Adipocyte (in vitro differentiated cells): Measurements from ENCODE around the gene UBL4A.

Source experiments
- DNase-seq: peaks from one replicate; pipeline ENCODE4 v3.0.0-alpha.2; 2015; ENCODE audit warnings: low read depth
- H3K27me3 ChIP-seq: replicated peaks from 2 replicates; pipeline ENCODE4 v1.7.0; 2013; ENCODE audit warnings: mild to moderate bottlenecking, low read length, moderate library complexity; ENCODE audit not compliant: control insufficient read depth, insufficient read depth
- H3K36me3 ChIP-seq: 2 replicates; pipeline ENCODE4 v1.7.0; 2013; ENCODE audit warnings: low read length, mild to moderate bottlenecking, moderate library complexity; ENCODE audit not compliant: control insufficient read depth, insufficient read depth, severe bottlenecking
- H3K4me1 ChIP-seq: 2 replicates; pipeline ENCODE4 v1.7.0; 2013; ENCODE audit warnings: mild to moderate bottlenecking, low read length, moderate library complexity; ENCODE audit not compliant: control insufficient read depth, insufficient read depth
- H3K4me3 ChIP-seq: 2 replicates; pipeline ENCODE4 v1.7.0; 2013; ENCODE audit warnings: mild to moderate bottlenecking, low read length, moderate library complexity
- H3K9ac ChIP-seq: 2 replicates; pipeline ENCODE4 v1.7.0; 2013; ENCODE audit warnings: mild to moderate bottlenecking, low read length, moderate library complexity
- H3K9me3 ChIP-seq: 2 replicates; pipeline ENCODE4 v1.7.0; 2013; ENCODE audit warnings: mild to moderate bottlenecking, low read length, moderate library complexity; ENCODE audit not compliant: control insufficient read depth

The UBL4A gene

GRCh38 chrX:154517101-154517781 lies 30.8 kb upstream of the UBL4A start:
- H3K9me3 ChIP-seq, result no peaks in the 10 kb centered on the region
- peak overlapping the region; percentile 75 for H3K4me3 ChIP-seq
- H3K36me3 ChIP-seq, result no peaks in the 10 kb centered on the region
- DNase-seq, result no peak
- peaks cover 13% of the 10 kb centered on the region for H3K4me1 ChIP-seq
- peaks cover 4% of the 10 kb centered on the region for H3K27me3 ChIP-seq
- H3K9ac ChIP-seq, result peak overlapping the region; percentile 87

GRCh38 chrX:154516656-154517100 lies 30.3 kb upstream of the UBL4A start:
- DNase-seq, result peak; percentile 66
- H3K9me3 ChIP-seq, result no peaks in the 10 kb centered on the region

GRCh38 chrX:154515966-154516655 lies 29.7 kb upstream of the UBL4A start, which contains the start of gene FAM3A:
Gene FAM3A, minus strand, starts transcription at chrX:154516232. Its CDS starts 460 bp downstream, at chrX:154515772.
- H3K36me3 ChIP-seq, result no peaks in the 10 kb centered on the region
- peak; percentile 91 for DNase-seq
- peak within 1 kb of the TSS; percentile 81 for H3K4me3 ChIP-seq
- H3K27me3 ChIP-seq, result peaks cover 4% of the 10 kb centered on the region
- no peaks in the 10 kb centered on the region for H3K9me3 ChIP-seq
- peaks cover 13% of the 10 kb centered on the region for H3K4me1 ChIP-seq
- peak within 1 kb of the TSS; percentile 88 for H3K9ac ChIP-seq

More at GRCh38 chrX:154516656-154517100, 30.3 kb upstream of the UBL4A start:
- Histone ChIP-seq H3K4me1 (peaks cover 13% of the 10 kb centered on the region), H3K4me3 (peak overlapping the region; percentile 75), H3K27me3 (peaks cover 4% of the 10 kb centered on the region), H3K9ac (peak overlapping the region; percentile 87), H3K36me3 (no peaks in the 10 kb centered on the region)

- Histone ChIP-seq H3K9me3 (no peaks in the 10 kb centered on the region), H3K4me1 (peaks cover 13% of the 10 kb centered on the region), H3K9ac (peak overlapping the region; percentile 88), H3K27me3 (peaks cover 4% of the 10 kb centered on the region), H3K36me3 (no peaks in the 10 kb centered on the region), H3K4me3 (peak overlapping the region; percentile 81)
- DNase-seq, result peak; percentile 45
Observed at GRCh38 chrX:154515090-154515965, 28.9 kb upstream of the UBL4A start.

GRCh38 chrX:154513716-154514115 lies 27.3 kb upstream of the UBL4A start:
- Histone ChIP-seq H3K9ac (no peak overlapping the region), H3K4me1 (peaks cover 13% of the 10 kb centered on the region), H3K36me3 (peaks cover 11% of the 10 kb centered on the region), H3K4me3 (no peak overlapping the region), H3K27me3 (peaks cover 4% of the 10 kb centered on the region), H3K9me3 (peaks cover 7% of the 10 kb centered on the region)
- no peak for DNase-seq

GRCh38 chrX:154512879-154513553 lies 26.6 kb upstream of the UBL4A start:
- Histone ChIP-seq H3K4me3 (no peak overlapping the region), H3K36me3 (peaks cover 11% of the 10 kb centered on the region), H3K4me1 (peaks cover 13% of the 10 kb centered on the region), H3K27me3 (peaks cover 3% of the 10 kb centered on the region), H3K9me3 (peaks cover 7% of the 10 kb centered on the region), H3K9ac (no peak overlapping the region)
- DNase-seq, result no peak

- no peak for DNase-seq
- H3K36me3 ChIP-seq, result peaks cover 11% of the 10 kb centered on the region
- no peak overlapping the region for H3K4me3 ChIP-seq
- H3K4me1 ChIP-seq, result peaks cover under 1% of the 10 kb centered on the region
- no peaks in the 10 kb centered on the region for H3K27me3 ChIP-seq
- H3K9ac ChIP-seq, result no peak overlapping the region
- peaks cover 7% of the 10 kb centered on the region for H3K9me3 ChIP-seq
Observed at GRCh38 chrX:154511761-154512160, 25.3 kb upstream of the UBL4A start.

- Histone ChIP-seq H3K9me3 (peaks cover 7% of the 10 kb centered on the region), H3K4me3 (no peak overlapping the region), H3K36me3 (peaks cover 11% of the 10 kb centered on the region), H3K27me3 (no peaks in the 10 kb centered on the region), H3K4me1 (peaks cover 16% of the 10 kb centered on the region), H3K9ac (no peak overlapping the region)
- no peak for DNase-seq
Observed at GRCh38 chrX:154509455-154509854, 23.0 kb upstream of the UBL4A start.

- peaks cover 16% of the 10 kb centered on the region for H3K4me1 ChIP-seq
- no peak overlapping the region for H3K9ac ChIP-seq
- no peaks in the 10 kb centered on the region for H3K27me3 ChIP-seq
- peaks cover 11% of the 10 kb centered on the region for H3K36me3 ChIP-seq
- H3K9me3 ChIP-seq, result peaks cover 7% of the 10 kb centered on the region
- no peak for DNase-seq
- no peak overlapping the region for H3K4me3 ChIP-seq
Observed at GRCh38 chrX:154508384-154508745, 21.9 kb upstream of the UBL4A start.

- Histone ChIP-seq H3K4me1 (peaks cover 16% of the 10 kb centered on the region), H3K9me3 (peaks cover 7% of the 10 kb centered on the region), H3K4me3 (no peak overlapping the region), H3K36me3 (peaks cover 11% of the 10 kb centered on the region), H3K9ac (no peak overlapping the region), H3K27me3 (no peaks in the 10 kb centered on the region)
- DNase-seq, result no peak
Observed at GRCh38 chrX:154507673-154508383, 21.4 kb upstream of the UBL4A start.
